GM12878 (cell line): ENCODE results near the gene GPBP1. TPM values are rescaled to one million over a fixed set of nuclear protein-coding genes. Genes with fewer than 3 reads are reported as not detected.

Source experiments
- ATAC-seq: fragments of 200-7000 bp; cut with Tn5 transposase; 3 replicates; pipeline ENCODE4 v1.9.1; 2020; ENCODE audit warnings: mild to moderate bottlenecking, moderate library complexity
- BruUV-seq: library from RNA; stranded (reverse); fragments of 400-500 nt; replicated peaks from 2 replicates; lab custom pipeline; 2021; lab: Mats Ljungman, UMichigan
- CTCF ChIA-PET: fragments of 300-600 bp; sonication (Branson Sonifier 250); formaldehyde crosslinking; extraction: SDS; loops from one replicate; lab custom pipeline; 2021; ENCODE audit warnings: inconsistent platforms; lab: Yijun Ruan, JAX
- POLR2A ChIA-PET: fragments of 350-600 bp; formaldehyde crosslinking; extraction: SDS; loops from one replicate; lab custom pipeline; 2021; ENCODE audit warnings: inconsistent platforms; lab: Charles Lee
- RAD21 ChIA-PET: fragments of 300-600 bp; sonication (Branson Sonifier 250); formaldehyde crosslinking; loops from one replicate; lab custom pipeline; 2023; ENCODE audit warnings: antibody characterized with exemption; ENCODE audit not compliant: unreplicated experiment; lab: Charles Lee
- SMC1A ChIA-PET: fragments of 300-600 bp; sonication (Branson Sonifier 250); formaldehyde crosslinking; loops from one replicate; lab custom pipeline; 2023; ENCODE audit not compliant: unreplicated experiment, uncharacterized antibody; lab: Charles Lee
- DNase-seq: peaks from one replicate; pipeline ENCODE4 v3.0.0-alpha.2; 2011; ENCODE audit warnings: low read depth, low spot score
- FAIRE-seq: peaks from 3 replicates; lab custom pipeline; 2011; peaks lifted over from hg19 to GRCh38; lab: Jason Lieb, UNC
- H2AFZ ChIP-seq: 2 replicates; pipeline ENCODE4 v1.6.0; 2011; ENCODE audit warnings: low read depth, low read length, control low read depth; ENCODE audit not compliant: control insufficient read depth
- H3K27ac ChIP-seq: 2 replicates; pipeline ENCODE4 v1.5.1; 2011; ENCODE audit warnings: control low read depth; ENCODE audit not compliant: control insufficient read depth, insufficient read depth
- H3K27me3 ChIP-seq, 2 experiments: replicated peaks in 1 of 2; 2 replicates each; pipeline versions ENCODE4 v1.6.0 to v1.6.1; 2011; ENCODE audit warnings: low read length in 1 of 2; ENCODE audit not compliant: control insufficient read depth in 2 of 2, insufficient read depth in 2 of 2
- H3K36me3 ChIP-seq, 2 experiments: 2 replicates each; pipeline ENCODE4 v1.5.1; 2011; ENCODE audit warnings: low read length in 1 of 2; ENCODE audit not compliant: control insufficient read depth in 2 of 2, insufficient read depth in 2 of 2
- H3K4me1 ChIP-seq: 2 replicates; pipeline ENCODE4 v1.6.1; 2011; ENCODE audit warnings: mild to moderate bottlenecking, low read length, moderate library complexity, mixed read lengths; ENCODE audit not compliant: control insufficient read depth, insufficient read depth
- H3K4me2 ChIP-seq: 2 replicates; pipeline ENCODE4 v1.6.0; 2011; ENCODE audit warnings: control low read depth; ENCODE audit not compliant: control insufficient read depth, insufficient read depth
- H3K4me3 ChIP-seq: fragments of 200-600 bp; sonication (generic); 2 replicates; pipeline ENCODE4 v1.5.1; 2016
- H3K79me2 ChIP-seq: 2 replicates; pipeline ENCODE4 v1.6.0; 2011; ENCODE audit warnings: low read length; ENCODE audit not compliant: control insufficient read depth, insufficient read depth
- H3K9ac ChIP-seq: 2 replicates; pipeline ENCODE4 v1.8.0; 2011; ENCODE audit warnings: low read length, control low read depth, mixed read lengths; ENCODE audit not compliant: control insufficient read depth, insufficient read depth
- H3K9me3 ChIP-seq: replicated peaks from 3 replicates; pipeline ENCODE4 v1.5.1; 2011; ENCODE audit warnings: mild to moderate bottlenecking, low read length; ENCODE audit not compliant: control insufficient read depth, insufficient read depth
- H4K20me1 ChIP-seq: 2 replicates; pipeline ENCODE4 v1.6.0; 2011; ENCODE audit not compliant: control insufficient read depth, insufficient read depth
- MYB ChIP-seq: fragments of 150-350 bp; IDR thresholded peaks from 2 replicates; pipeline ENCODE4 v1.6.1; 2014; ENCODE audit warnings: mild to moderate bottlenecking, low read depth, low read length, borderline replicate concordance
- PAX5 ChIP-seq: IDR thresholded peaks from 2 replicates; pipeline ENCODE4 v1.6.1; 2011; ENCODE audit warnings: low read depth, low read length, borderline replicate concordance
- PRDM15 ChIP-seq: fragments of 450-650 bp; formaldehyde crosslinking; IDR thresholded peaks from 2 replicates; pipeline ENCODE4 v1.4.0; 2020; ENCODE audit warnings: mild to moderate bottlenecking, moderate library complexity
- SRF ChIP-seq, 2 experiments: IDR thresholded peaks; 2 replicates each; pipeline ENCODE4 v1.6.1; 2011; ENCODE audit warnings: low read depth in 2 of 2, low read length in 2 of 2, mild to moderate bottlenecking in 1 of 2, moderate library complexity in 1 of 2
- WGBS: methylation state at CpG from one replicate; pipeline ENCODE4 v1.1.6; 2016; ENCODE audit warnings: low lambda C conversion rate; ENCODE audit not compliant: insufficient replicate concordance, insufficient coverage; ENCODE audit errors: missing lambda C conversion rate; 5-methylcytosine and 5-hydroxymethylcytosine counted together
- in situ Hi-C: fragments of 300-500 bp; cut with MboI; formaldehyde crosslinking; loops from 9 replicates; pipeline ENCODE4 v1.14.3; 2018; ENCODE audit warnings: mixed read lengths
- intact Hi-C: fragments of 100-400 bp; cut with micrococcal nuclease; formaldehyde crosslinking; loops from one replicate; pipeline ENCODE4 v1.14.2; 2022; ENCODE audit not compliant: unreplicated experiment
- polyA plus RNA-seq, 11 experiments: library from polyadenylated mRNA; depleted of rRNA in 4 of 11; unstranded in 6 of 11; stranded (reverse) in 5 of 11; fragments of >200 nt; fragmentation: Nextera tagmentation in 4 of 11; fragmentation: Illumina TruSeq in 1 of 11; extraction: Ambion mirVana in 4 of 11; extraction: Trizol in 1 of 11; gene quantifications; 1 replicate in 1 of 11; 2 replicates in 10 of 11; pipeline versions ENCODE4 v1.2.1 to v1.2.3, GENCODE V29; 2011 to 2016; ENCODE audit warnings: inconsistent platforms in 2 of 11, missing spikeins in 2 of 11, low read depth in 1 of 11
- total RNA-seq, 4 experiments: library from RNA; depleted of rRNA in 3 of 4; stranded (reverse); fragments of >200 nt in 3 of 4; fragmentation: Illumina TruSeq in 1 of 4; extraction: Trizol in 1 of 4; gene quantifications; 2 replicates each; pipeline versions ENCODE4 v1.2.1 to v1.2.3, GENCODE V29; 2013 to 2021
- TF ChIP-seq, protein P1 (sequence below): fragments of 450-650 bp; IDR thresholded peaks from 2 replicates; pipeline ENCODE4 v1.6.1; 2014; ENCODE audit warnings: mild to moderate bottlenecking

GPBP1 gene
- total and polyA plus RNA-seq, 10 of the 15 experiments (the other 5 are each of a cell fraction or from before 2014, with no cell fraction given) = 27.0 to 96.2 (median 55.4) TPM

- peaks cover 1% of the 10 kb centered on the region; the same call in 2 of the 3 replicates for H3K9me3 ChIP-seq
- ChIA-PET POLR2A (no interaction called here), RAD21 (interaction anchor here (0.7 to 0.9 kb wide), 2 partner anchors 14 to 188 kb away, joined by 4 to 5 read pairs; no protein-coding TSS in a partner anchor), CTCF (interaction anchor here (0.9 to 1.2 kb wide), 4 partner anchors 10 to 1150 kb away, joined by 3 to 5 read pairs (median 3); no protein-coding TSS in a partner anchor), SMC1A (interaction anchor here (1.0 kb wide), 2 partner anchors 26 to 129 kb away, joined by 3 to 6 read pairs; no protein-coding TSS in a partner anchor)
- TF ChIP-seq SRF (IDR thresholded peaks at IDR 0.05; ENCODE audit: low read depth in 2 of 2, low read length in 2 of 2) = no peak
- peak; percentile 57; the same call in 1 of the 2 replicates for TF ChIP-seq PAX5
- H4K20me1 ChIP-seq = no peaks in the 10 kb centered on the region
- FAIRE-seq (peak; percentile 13), ATAC-seq (no peak), DNase-seq (no peak)
- no peaks in the 10 kb centered on the region for H3K36me3 ChIP-seq
- no peak overlapping the region for H3K27ac ChIP-seq
- WGBS = 5% methylated on average over 6 of the region's 6 CpGs
- H3K4me2 ChIP-seq = peak overlapping the region; percentile 70
- H2AFZ ChIP-seq = no peak overlapping the region; the same call in 1 of the 2 replicates
- H3K9ac ChIP-seq = no peak overlapping the region
- no peaks in the 10 kb centered on the region for H3K79me2 ChIP-seq
- in situ Hi-C loops = no loop called here
- no peaks in the 10 kb centered on the region; a peak in 2 of 4 replicates for H3K27me3 ChIP-seq
- no peak overlapping the region for H3K4me3 ChIP-seq
- no TSS peak for BruUV-seq
- H3K4me1 ChIP-seq = peaks cover 11% of the 10 kb centered on the region
- intact Hi-C loops = no loop called here
These were observed 138.3 kb downstream of the GPBP1 start for GRCh38 chr5:57311921-57312735.

- DNase-seq = no peak
- Histone ChIP-seq H3K36me3 (no peaks in the 10 kb centered on the region), H3K27me3 (no peaks in the 10 kb centered on the region; a peak in 3 of 4 replicates), H3K79me2 (no peaks in the 10 kb centered on the region), H3K9ac (no peak overlapping the region), H3K4me3 (no peak overlapping the region), H3K4me2 (no peak overlapping the region), H2AFZ (no peak overlapping the region), H3K9me3 (no peaks in the 10 kb centered on the region), H3K4me1 (peaks cover 11% of the 10 kb centered on the region), H3K27ac (no peak overlapping the region), H4K20me1 (no peaks in the 10 kb centered on the region)
- ChIA-PET POLR2A (no interaction called here), SMC1A (interaction anchor here (1.1 kb wide), 1 partner anchor 16 kb away, joined by 3 read pairs; no protein-coding TSS in a partner anchor), CTCF (no interaction called here), RAD21 (no interaction called here)
- 34% methylated on average over 3 of the region's 3 CpGs for WGBS
- TF ChIP-seq PRDM15 (CRISPR knock-in tag) = no peak
- TF ChIP-seq MYB = no peak
- TF ChIP-seq, protein P1, sequence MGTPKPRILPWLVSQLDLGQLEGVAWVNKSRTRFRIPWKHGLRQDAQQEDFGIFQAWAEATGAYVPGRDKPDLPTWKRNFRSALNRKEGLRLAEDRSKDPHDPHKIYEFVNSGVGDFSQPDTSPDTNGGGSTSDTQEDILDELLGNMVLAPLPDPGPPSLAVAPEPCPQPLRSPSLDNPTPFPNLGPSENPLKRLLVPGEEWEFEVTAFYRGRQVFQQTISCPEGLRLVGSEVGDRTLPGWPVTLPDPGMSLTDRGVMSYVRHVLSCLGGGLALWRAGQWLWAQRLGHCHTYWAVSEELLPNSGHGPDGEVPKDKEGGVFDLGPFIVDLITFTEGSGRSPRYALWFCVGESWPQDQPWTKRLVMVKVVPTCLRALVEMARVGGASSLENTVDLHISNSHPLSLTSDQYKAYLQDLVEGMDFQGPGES = no peak
- in situ Hi-C loops (no loop called here), intact Hi-C loops (no loop called here)
- no TSS peak for BruUV-seq
- no peak for ATAC-seq
- FAIRE-seq = no peak
These were observed 139.9 kb downstream of the GPBP1 start for GRCh38 chr5:57313716-57314115.
